ENCODE results near the gene CD4.

DNA sequence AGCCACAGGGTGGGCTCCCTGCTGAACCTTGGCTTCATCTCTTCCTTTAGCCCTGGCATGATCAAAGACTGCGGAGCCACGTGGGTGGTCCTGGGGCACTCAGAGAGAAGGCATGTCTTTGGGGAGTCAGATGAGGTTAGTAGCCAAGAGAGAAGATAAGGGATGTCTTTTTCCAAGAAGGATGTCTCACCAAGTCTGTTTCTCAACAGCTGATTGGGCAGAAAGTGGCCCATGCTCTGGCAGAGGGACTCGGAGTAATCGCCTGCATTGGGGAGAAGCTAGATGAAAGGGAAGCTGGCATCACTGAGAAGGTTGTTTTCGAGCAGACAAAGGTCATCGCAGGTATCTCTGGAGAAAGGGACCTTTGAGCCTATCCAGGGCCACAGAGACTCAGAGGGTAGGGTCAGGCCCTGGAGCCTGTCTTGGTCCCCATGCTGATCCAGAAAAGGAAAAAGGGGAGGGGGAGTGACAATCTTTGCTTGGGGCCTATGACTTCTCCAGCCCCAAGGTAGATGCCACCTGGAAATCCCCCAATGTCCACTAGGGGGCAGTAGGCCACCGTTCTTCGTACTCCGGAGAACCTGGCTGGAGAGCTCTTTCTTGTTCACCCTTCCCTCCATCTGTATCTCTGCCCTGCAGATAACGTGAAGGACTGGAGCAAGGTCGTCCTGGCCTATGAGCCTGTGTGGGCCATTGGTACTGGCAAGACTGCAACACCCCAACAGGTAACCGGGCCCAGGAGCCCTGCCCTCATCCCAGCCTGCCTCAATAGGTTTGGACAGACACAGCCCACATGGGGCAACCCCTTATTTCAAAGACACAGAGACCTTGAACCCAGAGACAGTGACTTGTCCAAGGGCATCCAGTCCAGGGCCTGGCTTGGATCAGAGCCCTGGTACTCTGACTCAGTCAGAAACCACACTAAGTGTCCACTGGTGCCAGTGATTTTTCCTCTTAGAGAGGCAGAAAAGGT, 80.0 kb downstream of the CD4 start:
- TF ChIP-seq POLR2AphosphoS5 (IDR thresholded peaks at IDR 0.05), result peak; percentile 73
- TF ChIP-seq, protein P1, sequence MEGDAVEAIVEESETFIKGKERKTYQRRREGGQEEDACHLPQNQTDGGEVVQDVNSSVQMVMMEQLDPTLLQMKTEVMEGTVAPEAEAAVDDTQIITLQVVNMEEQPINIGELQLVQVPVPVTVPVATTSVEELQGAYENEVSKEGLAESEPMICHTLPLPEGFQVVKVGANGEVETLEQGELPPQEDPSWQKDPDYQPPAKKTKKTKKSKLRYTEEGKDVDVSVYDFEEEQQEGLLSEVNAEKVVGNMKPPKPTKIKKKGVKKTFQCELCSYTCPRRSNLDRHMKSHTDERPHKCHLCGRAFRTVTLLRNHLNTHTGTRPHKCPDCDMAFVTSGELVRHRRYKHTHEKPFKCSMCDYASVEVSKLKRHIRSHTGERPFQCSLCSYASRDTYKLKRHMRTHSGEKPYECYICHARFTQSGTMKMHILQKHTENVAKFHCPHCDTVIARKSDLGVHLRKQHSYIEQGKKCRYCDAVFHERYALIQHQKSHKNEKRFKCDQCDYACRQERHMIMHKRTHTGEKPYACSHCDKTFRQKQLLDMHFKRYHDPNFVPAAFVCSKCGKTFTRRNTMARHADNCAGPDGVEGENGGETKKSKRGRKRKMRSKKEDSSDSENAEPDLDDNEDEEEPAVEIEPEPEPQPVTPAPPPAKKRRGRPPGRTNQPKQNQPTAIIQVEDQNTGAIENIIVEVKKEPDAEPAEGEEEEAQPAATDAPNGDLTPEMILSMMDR (IDR thresholded peaks at IDR 0.05), result peak; percentile 85 to 94 (median 92)
